HG02973 (cell line): ENCODE measurements around the gene PGS1.

Source experiments
- ATAC-seq: cut with Tn5 transposase; IDR thresholded peaks from one replicate; pipeline ENCODE4 v1.9.1; 2021; ENCODE audit warnings: moderate library complexity; ENCODE audit not compliant: unreplicated experiment

PGS1 gene

DNA sequence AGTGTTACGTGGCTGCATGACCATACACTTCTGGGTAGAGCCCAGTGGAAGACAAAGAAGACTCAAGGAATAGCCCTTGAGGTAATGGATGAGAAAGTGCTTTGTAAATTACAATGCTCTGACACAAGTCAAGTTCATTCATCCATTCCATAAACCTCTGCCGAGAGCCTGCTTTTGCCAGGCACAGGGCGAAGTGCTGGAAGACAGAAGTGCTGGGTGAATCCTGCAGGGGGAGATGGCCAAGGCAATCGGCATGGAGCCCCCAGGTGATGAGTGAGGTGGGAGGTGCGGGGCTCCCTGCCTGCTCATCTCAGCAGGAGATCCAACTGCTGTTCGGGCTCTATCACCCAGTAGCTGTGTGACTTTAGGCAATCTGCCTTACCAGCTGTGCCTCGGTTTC, 15.8 kb upstream of the PGS1 start:
- no peak for ATAC-seq

DNA sequence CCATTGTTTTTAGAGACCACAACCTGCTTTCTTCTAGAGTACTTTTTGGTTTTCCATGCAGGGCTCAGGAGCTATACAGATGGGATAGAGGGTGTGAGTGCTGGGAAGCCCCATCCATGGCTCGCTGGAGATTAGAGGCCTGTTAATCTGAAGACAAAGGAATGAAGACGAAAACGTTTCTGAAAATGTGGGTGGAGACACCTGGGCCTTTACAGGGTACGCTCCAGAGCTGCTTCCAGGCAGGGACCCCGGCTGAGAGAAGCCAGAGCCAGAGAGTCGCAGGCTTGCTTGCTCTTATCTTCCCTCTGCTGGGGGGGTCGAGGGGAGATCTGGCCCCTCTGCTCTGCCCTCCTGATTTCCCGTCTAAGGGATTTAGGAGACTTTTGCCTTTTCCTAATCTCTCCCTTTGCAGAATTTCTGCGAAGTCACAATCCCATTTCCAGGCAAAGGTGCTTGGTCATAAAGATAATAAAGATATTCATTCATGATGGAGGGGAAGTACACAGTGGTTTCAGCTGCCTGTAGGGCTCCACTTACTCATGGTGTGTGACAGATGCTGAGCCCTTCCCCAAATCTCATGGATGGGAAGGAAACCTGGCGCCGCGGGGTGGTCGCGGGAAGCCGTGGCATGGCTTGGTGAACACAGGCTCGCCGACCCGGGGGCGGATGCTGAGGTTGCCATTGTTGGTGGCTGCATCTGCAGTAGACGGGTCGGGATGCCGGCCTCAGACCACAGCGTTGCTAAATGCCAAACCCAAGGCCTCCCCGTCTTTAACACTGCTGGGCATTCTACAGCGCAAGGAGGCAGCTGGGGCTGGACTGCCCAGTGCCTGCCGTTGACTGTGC, 13.8 kb upstream of the PGS1 start:
- ATAC-seq = no peak

DNA sequence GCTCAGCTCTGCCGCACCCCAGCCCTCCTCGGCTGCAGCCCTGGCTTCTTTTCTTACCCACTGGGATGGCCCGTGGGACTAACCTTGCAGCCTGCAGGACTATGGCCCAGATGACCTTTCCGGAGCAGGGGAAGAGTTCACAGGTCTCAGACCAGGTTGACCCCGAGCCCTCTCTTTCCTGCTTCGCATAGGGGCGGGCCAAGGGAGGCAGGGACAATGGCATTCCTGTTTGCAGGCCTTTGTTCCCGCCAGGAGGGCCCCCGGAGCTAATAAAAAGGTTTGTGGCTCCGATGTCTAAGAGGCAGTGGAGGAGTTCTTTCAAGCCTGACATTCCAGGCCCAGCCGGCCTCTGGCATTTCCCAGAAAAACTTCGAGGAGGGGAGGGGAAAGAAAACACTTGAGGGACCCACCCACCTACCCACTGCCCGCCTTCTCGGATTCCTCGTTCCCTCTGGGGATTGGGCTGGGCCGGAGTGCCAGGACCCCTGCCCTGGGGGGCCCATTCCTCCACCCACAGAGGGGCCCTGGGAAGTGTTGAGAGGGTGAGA, 12.8 kb upstream of the PGS1 start:
- no peak for ATAC-seq

DNA sequence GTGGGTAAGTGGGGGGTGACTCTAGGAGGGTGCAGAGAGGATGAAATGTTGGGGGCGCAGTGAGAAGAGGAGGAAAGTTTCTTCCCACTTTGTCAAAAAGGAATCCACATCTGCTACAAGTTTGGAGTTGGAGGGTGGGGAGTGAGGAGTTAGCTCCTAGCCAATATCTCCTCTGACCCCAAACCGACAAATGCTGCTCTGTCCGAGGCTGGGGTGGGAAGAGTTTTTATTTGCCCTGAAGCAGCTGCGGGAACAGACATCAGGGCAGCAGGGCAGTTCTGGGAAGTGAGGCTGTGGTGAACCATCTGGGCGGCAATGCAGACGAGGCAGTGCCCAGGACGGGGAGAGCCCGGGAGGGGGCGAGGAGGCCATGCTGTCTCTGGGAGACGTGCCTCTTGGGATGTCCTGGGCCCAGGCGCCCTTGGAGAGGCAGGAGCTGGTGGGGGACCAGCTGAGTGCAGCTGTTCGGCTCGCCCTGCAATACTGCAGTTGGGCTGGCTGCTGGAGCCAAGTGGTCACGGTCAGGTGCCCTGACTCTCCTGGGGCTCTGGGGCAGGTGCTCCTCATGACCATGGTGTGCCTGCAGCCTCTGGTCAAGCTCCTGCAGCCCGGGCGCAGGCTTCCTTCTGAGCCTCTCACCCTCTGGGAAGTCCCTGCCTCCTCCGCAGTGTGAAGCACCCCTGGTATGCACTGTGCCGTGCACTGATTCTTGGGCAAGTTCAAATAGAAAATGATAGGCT, 12.2 kb upstream of the PGS1 start:
- no peak for ATAC-seq

DNA sequence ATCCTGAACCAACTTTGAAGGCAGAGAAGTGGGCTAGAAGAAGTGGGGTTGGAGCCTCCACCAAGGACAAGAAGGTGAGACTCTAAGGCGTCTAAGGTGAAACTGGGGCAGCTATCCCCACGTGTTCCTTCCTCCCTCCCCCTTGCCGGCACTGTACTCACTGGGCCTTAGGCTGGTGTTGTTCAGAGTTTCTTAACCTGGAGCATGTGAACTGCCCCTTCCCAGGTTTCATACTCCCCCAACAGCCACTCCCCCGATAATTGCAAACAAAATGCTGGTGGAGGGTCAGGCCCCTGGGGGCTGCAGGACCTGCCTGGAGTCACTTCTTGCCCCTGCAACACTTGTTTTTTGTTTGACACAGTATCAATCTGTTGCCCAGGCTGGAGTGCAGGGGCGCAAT, 11.3 kb upstream of the PGS1 start:
- no peak for ATAC-seq

DNA sequence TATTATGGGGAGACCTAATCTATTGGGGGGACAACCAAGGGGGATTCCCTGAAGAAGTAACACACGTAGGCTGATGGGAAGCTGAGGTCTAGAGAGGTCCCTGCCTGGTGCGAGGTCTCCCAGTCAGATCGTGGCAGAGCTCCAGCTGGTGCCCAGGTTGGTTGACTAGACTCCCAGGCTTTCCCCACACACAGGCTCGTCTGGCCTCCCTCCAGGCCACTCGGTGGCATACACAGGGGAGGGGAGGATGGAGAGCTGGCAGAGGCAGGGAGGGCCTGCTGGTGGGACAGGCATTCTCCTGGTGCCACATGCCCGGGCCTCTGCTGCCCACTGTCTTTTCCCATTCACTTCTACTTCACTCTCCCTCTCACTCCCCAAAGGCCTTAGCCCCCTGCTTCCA, 10.1 kb upstream of the PGS1 start:
- no peak for ATAC-seq

DNA sequence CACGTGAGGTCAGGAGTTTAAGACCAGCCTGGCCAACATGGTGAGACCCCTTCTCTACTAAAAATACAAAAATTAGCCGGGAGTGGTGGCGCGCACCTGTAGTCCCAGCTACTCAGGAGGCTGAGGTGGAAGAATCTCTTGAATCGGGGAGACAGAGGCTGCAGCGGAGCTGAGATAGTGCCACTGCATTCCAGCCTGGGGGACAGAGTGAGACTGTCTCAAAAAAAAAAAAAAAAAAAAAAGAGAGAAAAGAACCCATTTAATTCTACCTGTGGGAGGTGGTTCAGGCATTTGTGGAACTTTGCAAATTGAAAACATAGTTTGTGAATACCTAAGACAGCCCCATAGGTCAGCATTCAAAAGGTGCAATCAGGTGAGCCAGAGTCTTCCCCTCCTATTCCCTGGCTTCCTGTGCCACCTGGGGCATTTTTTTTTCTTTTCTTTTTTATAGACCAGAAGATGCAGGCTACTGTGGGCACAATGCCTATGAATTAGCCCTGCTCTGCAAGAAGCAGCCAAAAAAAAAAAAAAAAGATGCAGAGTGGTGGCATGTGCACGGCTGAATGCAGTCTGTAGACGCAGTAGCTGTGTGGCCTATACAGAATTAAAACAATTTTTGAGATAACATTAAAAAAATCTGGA, 9.5 kb upstream of the PGS1 start:
- ATAC-seq = no peak

DNA sequence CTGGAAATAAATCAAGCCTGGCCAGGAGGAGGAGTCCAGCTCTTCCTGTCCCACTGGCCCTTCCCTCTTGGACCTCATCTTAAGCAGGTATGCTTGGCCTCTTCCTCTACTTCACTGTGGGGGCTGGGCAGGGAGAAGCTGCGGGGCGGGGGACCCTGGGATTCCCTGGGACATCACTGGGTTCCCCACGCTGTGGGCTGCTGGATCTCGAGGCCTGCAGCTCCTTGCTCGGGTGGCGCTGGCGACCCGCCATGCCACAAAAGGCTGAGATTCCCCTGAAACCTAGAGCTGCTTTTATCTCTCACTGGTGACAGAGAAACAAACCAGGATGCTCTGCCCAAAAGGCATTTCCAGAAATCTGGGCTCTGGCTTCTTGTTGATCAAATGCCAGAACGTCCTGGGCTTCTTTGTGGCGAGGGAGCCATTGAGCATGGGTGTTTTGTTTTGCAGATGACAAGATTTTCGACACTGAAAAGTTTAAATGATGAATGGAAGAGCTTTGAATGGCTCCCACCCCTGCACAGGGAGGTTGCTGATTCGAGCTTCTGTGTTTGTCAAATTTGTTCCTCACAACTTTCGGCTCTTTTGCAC, 8.6 kb upstream of the PGS1 start:
- ATAC-seq = no peak

DNA sequence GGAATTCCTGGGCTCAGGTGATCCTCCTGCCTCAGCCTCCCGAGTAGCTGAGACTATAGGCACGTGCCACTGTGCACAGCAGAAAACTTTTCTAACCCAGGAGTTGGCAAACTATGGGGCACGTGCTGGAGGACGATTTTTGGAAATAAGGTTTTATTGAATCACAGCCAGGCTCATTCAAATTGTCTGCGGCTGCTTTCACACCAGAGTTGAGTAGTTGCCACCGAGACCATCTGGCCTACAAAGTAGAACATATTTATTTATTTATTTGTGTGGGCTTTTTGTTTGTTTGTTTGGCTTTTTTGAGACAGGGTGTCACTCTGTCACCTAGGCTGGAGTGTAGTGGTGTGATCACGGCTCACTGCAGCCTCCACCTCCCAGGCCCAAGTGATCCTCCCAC, 7.4 kb upstream of the PGS1 start:
- no peak for ATAC-seq

DNA sequence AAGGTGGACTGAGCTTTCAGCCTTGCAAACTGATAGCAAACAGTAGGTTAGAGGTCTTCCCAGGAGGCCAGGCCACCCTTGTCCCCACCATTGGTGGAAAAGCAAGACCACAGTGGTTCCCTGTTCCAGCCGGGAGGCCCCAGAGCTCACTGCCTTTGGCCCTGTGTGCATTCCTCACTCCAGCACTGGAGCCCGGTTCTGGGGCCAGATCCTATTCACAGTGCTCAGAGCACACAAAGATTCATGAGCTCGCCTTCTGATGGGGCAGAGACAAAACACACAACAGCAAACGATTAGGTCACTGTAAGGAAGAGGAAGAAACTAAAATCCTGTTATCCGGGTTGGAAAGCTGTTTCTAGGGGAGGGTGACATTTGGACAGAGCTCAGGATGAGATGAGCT, 5.6 kb upstream of the PGS1 start:
- ATAC-seq = no peak

DNA sequence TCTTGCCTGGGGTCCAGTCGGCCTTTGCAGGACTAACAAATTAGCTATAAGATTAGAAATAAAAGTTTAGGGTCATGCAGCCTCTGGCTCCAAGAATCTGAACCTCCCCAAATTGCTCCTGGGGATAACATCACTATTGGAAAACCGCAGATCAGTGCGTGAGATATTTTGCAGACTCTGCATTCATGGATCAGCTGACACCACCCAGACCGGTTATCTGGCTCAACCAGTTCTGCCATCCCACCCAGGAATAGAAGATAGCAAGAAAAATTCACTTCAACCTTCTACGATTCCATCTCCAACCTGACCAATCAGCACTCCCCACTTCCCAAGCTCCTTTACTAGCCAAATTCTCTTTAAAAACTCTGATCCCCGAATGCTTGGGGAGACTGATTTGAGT, 4.3 kb upstream of the PGS1 start:
- no peak for ATAC-seq

DNA sequence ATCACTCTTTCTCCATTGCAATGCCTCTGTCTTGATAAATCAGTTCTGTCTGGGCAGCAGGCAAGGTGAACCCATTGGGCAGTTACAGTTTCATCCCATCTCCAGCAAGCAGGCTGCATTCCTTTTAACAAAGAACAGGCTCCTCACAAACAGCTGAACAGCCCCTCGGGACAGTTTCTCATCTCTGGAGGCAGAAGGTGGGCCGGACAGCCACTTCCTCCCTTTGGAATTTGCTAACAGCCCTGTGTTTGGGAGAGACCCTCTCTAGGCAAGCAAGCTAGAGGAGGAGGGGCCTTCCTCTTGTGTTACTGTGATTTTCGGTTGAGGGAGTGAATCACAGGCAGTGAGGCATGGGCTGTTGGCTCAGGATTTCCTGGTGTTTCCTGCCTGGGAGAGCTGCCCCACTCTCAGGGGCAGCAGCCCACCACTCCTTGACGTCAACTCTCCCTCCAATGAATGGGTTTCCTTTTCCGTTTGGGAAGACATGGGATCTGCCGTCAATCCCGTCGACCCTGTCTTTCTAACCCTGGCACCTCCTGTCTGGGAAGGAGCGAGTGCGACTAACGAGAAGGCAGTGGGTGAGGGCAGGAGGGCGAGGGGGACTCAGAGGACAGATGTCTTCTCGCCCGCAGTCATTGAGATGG, 3.7 kb upstream of the PGS1 start:
- ATAC-seq = no peak

DNA sequence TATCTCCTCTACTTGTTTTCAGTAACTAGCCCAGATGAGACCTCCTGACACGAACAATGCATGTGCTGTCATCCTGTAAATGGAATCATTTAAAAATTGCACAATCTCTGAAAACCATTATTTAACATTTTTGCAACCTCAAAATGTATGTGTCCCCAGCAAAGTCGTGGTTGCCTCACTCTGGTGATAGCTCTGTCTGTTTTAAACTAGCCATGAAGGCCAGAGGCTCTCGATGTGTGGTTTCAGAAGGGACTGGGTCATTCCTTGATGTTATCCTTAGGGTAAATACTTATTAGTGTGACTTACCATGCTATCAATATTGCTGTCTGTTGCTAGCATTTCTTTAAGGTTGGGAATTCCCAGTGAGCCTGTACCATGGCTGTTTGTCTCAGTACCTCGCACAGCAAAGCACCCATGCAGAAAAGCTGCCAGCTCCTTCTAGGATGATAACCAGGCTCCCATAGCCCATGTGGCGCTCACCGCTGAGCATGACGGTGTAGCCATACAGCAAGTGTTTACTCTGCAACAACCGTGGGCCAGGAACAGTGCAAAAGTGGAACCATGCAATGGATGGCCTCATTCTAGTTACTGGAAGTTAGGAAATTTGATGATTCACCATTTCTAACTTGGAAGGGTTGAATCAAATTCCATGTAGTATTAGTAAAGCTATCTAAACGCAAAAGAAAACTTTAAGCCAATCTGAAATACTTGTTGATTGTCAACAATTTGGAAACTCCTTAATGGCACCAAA, 2.9 kb upstream of the PGS1 start:
- ATAC-seq = no peak

DNA sequence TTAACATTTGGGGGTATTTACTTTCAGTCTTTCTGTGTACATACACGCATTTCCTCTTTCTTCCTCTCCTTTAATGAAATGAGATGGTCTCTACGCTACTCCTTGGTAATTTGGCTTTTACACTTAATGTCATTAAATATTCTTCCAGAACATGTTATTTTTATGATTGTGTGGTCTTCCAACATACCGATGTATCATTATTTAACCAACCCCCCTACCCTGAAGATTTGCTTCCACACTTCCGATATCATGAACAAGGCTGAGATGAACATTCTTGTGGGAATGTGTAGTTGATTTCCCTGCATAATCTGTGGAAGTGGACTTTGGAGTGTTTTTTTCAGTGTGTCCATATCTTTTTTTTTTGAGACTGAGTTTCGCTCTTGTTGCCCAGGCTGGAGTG, 2.3 kb upstream of the PGS1 start:
- ATAC-seq = no peak

DNA sequence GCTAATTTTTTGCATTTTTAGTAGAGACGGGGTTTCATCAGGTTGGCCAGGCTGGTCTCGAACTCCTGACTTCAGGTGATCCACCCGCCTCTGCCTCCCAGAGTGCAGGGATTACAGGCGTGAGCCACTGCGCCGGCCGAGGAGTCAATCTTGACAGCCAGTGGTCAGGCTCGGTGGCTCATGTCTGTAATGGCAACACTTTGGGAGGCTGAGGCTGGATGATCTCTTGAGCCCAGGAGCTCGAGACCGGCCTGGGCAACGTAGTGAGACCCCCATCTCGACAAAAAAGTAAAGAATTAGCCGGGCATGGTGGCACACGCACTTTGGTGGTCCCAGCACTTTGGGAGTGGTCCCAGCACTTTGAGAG, 608 bp upstream of the PGS1 start:
- no peak for ATAC-seq

DNA sequence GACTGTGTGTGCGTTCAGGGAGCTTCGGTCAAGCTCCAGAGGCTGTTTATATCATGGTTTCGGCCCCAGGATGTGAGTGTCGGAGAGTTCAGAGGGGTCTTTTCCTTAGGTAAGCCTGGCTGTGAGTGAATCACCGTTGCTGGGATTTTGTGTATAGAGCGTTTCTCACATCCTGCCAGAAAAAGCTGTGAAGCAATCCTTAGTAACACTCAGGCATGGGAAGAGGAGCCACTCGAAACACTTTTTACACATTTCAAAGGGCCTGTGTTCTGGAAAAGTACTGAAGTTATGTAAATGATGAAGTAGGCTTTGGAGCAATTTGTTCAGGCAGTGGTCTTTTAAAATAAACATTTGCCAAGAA, 662 bp downstream of the PGS1 start:
- ATAC-seq = no peak

DNA sequence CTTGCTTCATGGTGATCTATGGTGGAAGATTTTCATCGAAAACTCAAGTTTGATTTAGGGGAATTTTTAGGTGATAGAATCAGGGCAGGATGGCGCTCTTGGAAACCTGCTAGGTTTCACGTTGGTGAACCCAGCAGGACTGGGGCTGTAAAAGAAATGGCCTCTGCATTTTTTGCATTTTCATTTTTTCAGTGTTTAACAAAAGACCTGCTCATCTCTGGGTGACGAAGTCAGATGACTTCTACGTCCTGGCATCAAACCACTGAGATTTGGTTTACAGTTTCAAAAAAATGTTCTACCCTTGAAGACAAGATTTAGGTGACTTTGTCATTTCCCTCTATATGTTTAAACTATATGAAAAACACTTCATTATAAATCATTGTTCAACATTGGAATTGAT, 1.9 kb downstream of the PGS1 start:
- ATAC-seq = no peak

DNA sequence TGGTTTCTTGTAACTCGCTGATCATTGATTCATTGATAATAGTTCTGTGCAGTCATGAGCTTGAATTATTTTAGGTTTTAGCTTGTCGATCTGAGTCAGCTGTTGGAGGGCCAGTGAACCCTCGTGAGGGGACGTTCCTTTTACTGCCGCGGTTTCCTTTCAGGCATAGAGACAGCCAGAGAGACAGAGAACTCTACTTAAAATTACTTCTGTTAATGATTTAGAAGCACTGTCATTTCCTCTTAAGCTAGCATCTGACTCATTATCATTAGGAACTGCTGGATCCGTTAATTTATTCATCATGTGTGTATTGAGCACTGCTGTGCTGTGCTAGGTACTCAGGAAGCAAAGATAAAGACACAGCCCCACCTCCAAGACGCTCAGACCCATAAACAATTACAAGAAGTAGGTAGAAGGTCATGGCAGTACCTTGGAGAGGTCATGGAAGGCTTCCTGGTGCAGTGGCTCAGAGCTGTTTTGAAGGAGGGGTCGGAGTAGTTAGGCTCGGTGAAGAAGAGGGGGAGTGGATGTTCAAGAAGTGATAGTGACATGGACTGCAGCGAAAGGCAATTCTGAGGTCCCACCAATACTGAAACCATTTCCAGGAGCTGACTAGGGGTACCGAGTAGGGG, 3.3 kb downstream of the PGS1 start:
- ATAC-seq = no peak

DNA sequence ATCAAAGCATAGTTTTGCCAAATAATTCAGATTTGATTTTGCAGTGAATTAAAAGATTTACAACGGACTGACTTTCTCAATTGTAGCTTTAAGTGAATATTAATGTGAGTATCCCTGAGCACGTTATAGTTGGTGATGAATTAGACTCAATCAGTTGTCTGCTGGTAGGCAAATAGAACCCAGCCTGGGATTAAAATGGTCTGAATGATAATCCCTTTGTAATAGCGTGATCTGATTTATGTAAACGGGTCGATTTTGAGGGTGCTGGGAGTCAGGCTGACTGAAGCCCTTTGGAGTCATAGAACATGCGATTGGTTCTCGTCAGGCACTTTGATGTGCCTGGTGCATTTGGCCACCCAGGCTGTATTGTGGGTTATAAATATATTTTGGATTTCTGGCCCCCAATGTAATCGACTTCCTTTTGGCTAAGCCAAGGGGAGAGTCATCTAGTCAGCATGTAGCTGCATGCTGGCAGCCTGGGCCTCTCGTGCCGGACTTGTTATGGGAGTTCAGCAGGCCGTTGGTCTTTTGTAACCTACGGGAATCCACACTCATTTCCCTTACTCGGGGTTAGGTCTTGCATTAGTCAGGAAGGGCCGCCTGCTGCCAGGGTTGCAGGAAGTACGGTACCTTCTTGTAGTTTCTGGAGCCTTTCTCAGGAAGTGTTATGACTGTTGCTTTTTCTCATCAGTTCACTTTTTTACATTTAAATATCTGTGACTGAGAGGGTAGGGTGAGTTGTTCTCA, 5.4 kb downstream of the PGS1 start:
- ATAC-seq = peak; percentile 31
